GM12875 (cell line): Measurements from ENCODE around the gene RASSF5.

ENCODE experiments used
- H3K4me3 ChIP-seq: one replicate; pipeline ENCODE4 v1.5.1; 2011; ENCODE audit warnings: low read depth, low read length, control low read depth
- CTCF ChIP-seq: IDR thresholded peaks from 2 replicates; pipeline ENCODE4 v1.5.1; 2011; ENCODE audit warnings: low read depth, mild to moderate bottlenecking, control low read depth, inconsistent platforms, low read length, moderate library complexity, borderline replicate concordance; ENCODE audit not compliant: insufficient read depth

RASSF5 gene

GRCh38 chr1:206556047-206556749, 48.9 kb downstream of the RASSF5 start:
- no peak for TF ChIP-seq CTCF
- no peak overlapping the region for H3K4me3 ChIP-seq

- 0 out of 2 replicates have a peak, but pooled peaks have one; percentile 5 for TF ChIP-seq CTCF
- H3K4me3 ChIP-seq = peak overlapping the region; percentile 96
Measured at GRCh38 chr1:206556750-206557635, 49.7 kb downstream of the RASSF5 start.

GRCh38 chr1:206557636-206558473, 50.5 kb downstream of the RASSF5 start:
- no peak for TF ChIP-seq CTCF
- H3K4me3 ChIP-seq = peak overlapping the region; percentile 96

- no peak for TF ChIP-seq CTCF
- H3K4me3 ChIP-seq = peak overlapping the region; percentile 96
Measured at GRCh38 chr1:206558794-206559671, 51.7 kb downstream of the RASSF5 start.

- H3K4me3 ChIP-seq = peak overlapping the region; percentile 96
- no peak for TF ChIP-seq CTCF
Measured at GRCh38 chr1:206559672-206559995, 52.3 kb downstream of the RASSF5 start.

- peak overlapping the region; percentile 96 for H3K4me3 ChIP-seq
- TF ChIP-seq CTCF = no peak
Measured at GRCh38 chr1:206560007-206560716, 52.8 kb downstream of the RASSF5 start.
